Breast epithelium (tissue), 4 donors: ENCODE results near the gene TIGD2. TPM values are rescaled to one million over a fixed set of nuclear protein-coding genes. Genes with fewer than 3 reads are reported as not detected.
"Not testable (repeated sequence)": the region's sequence is repeated elsewhere in the genome, so short reads cannot be mapped to it uniquely, and the experiment has no call there.

Source experiments
- DNase-seq, 2 donors: peaks; one replicate each; pipeline ENCODE4 v3.0.0-alpha.2; 2019; ENCODE audit warnings: low spot score in 2 of 2
- H3K27ac ChIP-seq, 2 donors: fragments of 200-600 bp; sonication (generic) in 1 of 2; one replicate each; pipeline ENCODE4 v1.5.1; 2016 to 2019; ENCODE audit warnings: mild to moderate bottlenecking in 1 of 2
- H3K27me3 ChIP-seq, 2 donors: fragments of 200-600 bp; sonication (generic) in 1 of 2; one replicate each; pipeline versions ENCODE4 v1.5.1 to v1.6.0; 2017 to 2019; ENCODE audit warnings: control low read depth in 1 of 2, mild to moderate bottlenecking in 1 of 2
- H3K36me3 ChIP-seq: fragments of 200-600 bp; one replicate; pipeline ENCODE4 v1.5.1; 2019
- H3K4me1 ChIP-seq, 2 donors: fragments of 200-600 bp; sonication (generic); one replicate each; pipeline ENCODE4 v1.5.1; 2016 to 2019; ENCODE audit warnings: control low read depth in 1 of 2
- H3K4me3 ChIP-seq, 3 donors: fragments of 200-600 bp; sonication (generic); 1 replicate in 2 of 3; 2 replicates in 1 of 3; pipeline ENCODE4 v1.5.1; 2016 to 2019; ENCODE audit warnings: mild to moderate bottlenecking in 3 of 3, moderate library complexity in 2 of 3
- H3K9me3 ChIP-seq, 2 donors: fragments of 200-600 bp; sonication (generic) in 1 of 2; one replicate each; pipeline ENCODE4 v1.5.1; 2016 to 2019; ENCODE audit warnings: control low read depth in 1 of 2
- POLR2A ChIP-seq: fragments of 450-650 bp; IDR thresholded peaks from one replicate; pipeline ENCODE4 v1.6.1; 2016; ENCODE audit warnings: antibody characterized with exemption, mild to moderate bottlenecking, moderate library complexity
- POLR2AphosphoS5 ChIP-seq, 3 donors: sonication (generic); formaldehyde crosslinking; IDR thresholded peaks; one replicate each; pipeline ENCODE4 v1.6.1; 2017; ENCODE audit warnings: antibody characterized with exemption in 3 of 3
- intact Hi-C: fragments of 100-400 bp; cut with DNase I; formaldehyde crosslinking; loops from one replicate; pipeline ENCODE4 v1.15.1; 2023; ENCODE audit warnings: low total_unique reads
- total RNA-seq, 3 donors: library from RNA; depleted of rRNA; stranded (reverse); fragments of >200 nt; gene quantifications; one replicate each; pipeline ENCODE4 v1.1.0, GENCODE V29; 2016
- TF ChIP-seq, protein P1 (sequence below), 3 donors: fragments of 450-650 bp; IDR thresholded peaks; one replicate each; pipeline ENCODE4 v1.5.1; 2016 to 2017; ENCODE audit warnings: antibody characterized with exemption in 3 of 3, mild to moderate bottlenecking in 3 of 3, moderate library complexity in 3 of 3

Gene TIGD2
- total RNA-seq, 3 donors from 2014 or later: 6.6 to 21.8 (median 8.8) TPM

DNA sequence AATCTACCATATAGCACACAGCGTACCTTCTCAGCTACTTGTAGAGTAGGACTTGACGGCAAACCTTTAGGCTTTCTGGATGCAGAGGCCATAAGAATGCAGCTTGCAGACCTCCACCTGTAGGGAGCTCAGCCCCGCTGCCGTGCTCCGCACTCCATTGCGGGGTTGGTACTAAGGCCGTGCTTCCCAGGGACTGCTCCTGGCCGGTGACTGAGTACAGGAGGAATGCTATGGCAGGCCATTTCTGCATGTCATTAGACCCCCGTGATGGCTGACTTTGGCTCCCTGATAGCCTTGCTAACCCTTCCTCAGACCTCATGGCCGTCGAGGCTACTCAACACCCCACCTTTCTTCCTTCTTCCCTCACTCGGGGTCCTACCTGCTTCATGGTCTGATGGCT is 26.4 kb downstream of the TIGD2 start:
- TF ChIP-seq POLR2AphosphoS5 (IDR thresholded peaks at IDR 0.05) (no peak), POLR2A (no peak)
- TF ChIP-seq, protein P1, sequence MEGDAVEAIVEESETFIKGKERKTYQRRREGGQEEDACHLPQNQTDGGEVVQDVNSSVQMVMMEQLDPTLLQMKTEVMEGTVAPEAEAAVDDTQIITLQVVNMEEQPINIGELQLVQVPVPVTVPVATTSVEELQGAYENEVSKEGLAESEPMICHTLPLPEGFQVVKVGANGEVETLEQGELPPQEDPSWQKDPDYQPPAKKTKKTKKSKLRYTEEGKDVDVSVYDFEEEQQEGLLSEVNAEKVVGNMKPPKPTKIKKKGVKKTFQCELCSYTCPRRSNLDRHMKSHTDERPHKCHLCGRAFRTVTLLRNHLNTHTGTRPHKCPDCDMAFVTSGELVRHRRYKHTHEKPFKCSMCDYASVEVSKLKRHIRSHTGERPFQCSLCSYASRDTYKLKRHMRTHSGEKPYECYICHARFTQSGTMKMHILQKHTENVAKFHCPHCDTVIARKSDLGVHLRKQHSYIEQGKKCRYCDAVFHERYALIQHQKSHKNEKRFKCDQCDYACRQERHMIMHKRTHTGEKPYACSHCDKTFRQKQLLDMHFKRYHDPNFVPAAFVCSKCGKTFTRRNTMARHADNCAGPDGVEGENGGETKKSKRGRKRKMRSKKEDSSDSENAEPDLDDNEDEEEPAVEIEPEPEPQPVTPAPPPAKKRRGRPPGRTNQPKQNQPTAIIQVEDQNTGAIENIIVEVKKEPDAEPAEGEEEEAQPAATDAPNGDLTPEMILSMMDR (IDR thresholded peaks at IDR 0.05): no peak
- DNase-seq: no peak
- H3K36me3 ChIP-seq: no peaks in the 10 kb centered on the region
- no peaks in the 10 kb centered on the region for H3K27me3 ChIP-seq
- no peak overlapping the region for H3K27ac ChIP-seq
- no peaks in the 10 kb centered on the region for H3K4me1 ChIP-seq
- H3K9me3 ChIP-seq: no peaks in the 10 kb centered on the region
- no peak overlapping the region for H3K4me3 ChIP-seq
- intact Hi-C loops: no loop called here

DNA sequence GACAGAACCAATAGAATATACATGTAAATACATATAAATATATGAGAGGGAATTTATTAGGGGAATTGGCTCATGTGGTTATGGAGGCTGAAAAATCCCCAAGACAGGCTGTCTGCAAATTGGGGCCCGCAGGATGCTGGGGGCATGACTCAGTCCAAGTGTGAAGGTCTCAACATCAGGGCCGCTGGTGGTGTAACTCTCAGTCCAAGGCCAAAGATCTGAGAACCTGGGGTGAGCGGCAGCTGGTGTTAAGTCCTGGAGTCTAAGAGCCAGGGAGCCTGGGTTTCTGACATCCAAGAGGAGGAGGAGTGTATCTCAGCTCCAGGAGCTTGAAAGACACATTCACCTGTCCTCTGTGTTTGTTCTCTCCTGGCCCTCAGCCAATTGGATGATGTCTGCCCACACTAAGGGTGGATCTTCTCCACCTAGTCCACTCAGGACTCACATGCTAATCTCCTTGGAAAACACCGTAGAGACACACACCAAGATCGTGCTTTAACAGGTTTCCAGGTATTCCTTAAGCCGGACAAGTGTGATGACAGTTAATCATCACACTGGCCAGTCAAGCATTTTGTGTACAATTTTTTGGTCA is 28.9 kb downstream of the TIGD2 start:
- Histone ChIP-seq H3K4me3 (no peak overlapping the region), H3K27me3 (no peaks in the 10 kb centered on the region), H3K27ac (no peak overlapping the region), H3K9me3 (peaks cover 0 to 4% of the 10 kb centered on the region in 2 donors), H3K36me3 (no peaks in the 10 kb centered on the region), H3K4me1 (no peaks in the 10 kb centered on the region)
- no peak for TF ChIP-seq POLR2A
- TF ChIP-seq, protein P1 (IDR thresholded peaks at IDR 0.05): no peak
- TF ChIP-seq POLR2AphosphoS5 (IDR thresholded peaks at IDR 0.05): no peak
- no peak for DNase-seq
- intact Hi-C loops: no loop called here

GRCh38 chr4:89142691-89143669 is 31.6 kb downstream of the TIGD2 start:
- Histone ChIP-seq H3K4me1 (no peaks in the 10 kb centered on the region), H3K27me3 (no peaks in the 10 kb centered on the region), H3K27ac (no peak overlapping the region), H3K4me3 (no peak overlapping the region), H3K36me3 (no peaks in the 10 kb centered on the region), H3K9me3 (peaks cover 0 to 4% of the 10 kb centered on the region in 2 donors)
- intact Hi-C loops: no loop called here
- DNase-seq: no peak
- no peak for TF ChIP-seq POLR2AphosphoS5 (IDR thresholded peaks at IDR 0.05)
- TF ChIP-seq POLR2A: no peak
- TF ChIP-seq, protein P1 (IDR thresholded peaks at IDR 0.05): no peak

GRCh38 chr4:89144652-89145051 is 33.3 kb downstream of the TIGD2 start:
- H3K27me3 ChIP-seq: not testable (repeated sequence)

GRCh38 chr4:89146196-89146595 is 34.9 kb downstream of the TIGD2 start:
- intact Hi-C loops: no loop called here
- Histone ChIP-seq H3K4me1 (no peaks in the 10 kb centered on the region), H3K27me3 (no peaks in the 10 kb centered on the region), H3K9me3 (peaks cover 0 to 4% of the 10 kb centered on the region in 2 donors), H3K27ac (no peak overlapping the region), H3K4me3 (no peak overlapping the region), H3K36me3 (no peaks in the 10 kb centered on the region)
- no peak for DNase-seq
- TF ChIP-seq, protein P1 (IDR thresholded peaks at IDR 0.05): no peak
- TF ChIP-seq POLR2AphosphoS5 (IDR thresholded peaks at IDR 0.05) (no peak), POLR2A (no peak)

More at GRCh38 chr4:89144652-89145051, 33.3 kb downstream of the TIGD2 start:
- intact Hi-C loops, DNase-seq, H3K4me1 ChIP-seq, H3K27ac ChIP-seq, H3K4me3 ChIP-seq, H3K9me3 ChIP-seq, H3K36me3 ChIP-seq: not testable (repeated sequence)
